ENCODE measurements around the gene SIRPA. TPM values are rescaled to one million over a fixed set of nuclear protein-coding genes. Genes with fewer than 3 reads are reported as not detected.

Gene SIRPA
- total and polyA plus RNA-seq, 2 of the 4 experiments (the other 2 are of a cell fraction) = 9.9 to 40.2 TPM

- H3K36me3 ChIP-seq (ENCODE audit: control insufficient read depth, insufficient read depth, low read length) = peaks cover 21% of the 10 kb centered on the region
- no peak overlapping the region for H3K4me3 ChIP-seq (ENCODE audit: insufficient read depth, low read depth, low read length)
- 87% methylated on average over 6 of the region's 9 CpGs; no CpG with 5 or more reads in 1 of the 2 experiments for WGBS, 2 experiments (ENCODE audit: extremely low coverage in 2 of 2, insufficient read length in 1 of 2)
- H2AK5ac ChIP-seq (ENCODE audit: low read depth, low read length) = no peak overlapping the region
- H3K56ac ChIP-seq (ENCODE audit: extremely low read depth, insufficient read depth, low read length) = no peak overlapping the region
- intact Hi-C loops (cut with micrococcal nuclease) = loop anchor here (10.0 kb wide), 1 partner anchor 268 kb away; no protein-coding TSS in a partner anchor
- no peak overlapping the region for H2AK9ac ChIP-seq (replicated peaks; ENCODE audit: low read depth, low read length, poor library complexity)
- TF ChIP-seq MXI1 (IDR thresholded peaks at IDR 0.05; ENCODE audit: borderline replicate concordance, low read depth, low read length) = no peak
- no peak overlapping the region for H4K91ac ChIP-seq (ENCODE audit: insufficient read depth, low read depth, low read length)
- DNase-seq (no peak), ATAC-seq (ENCODE audit: low read depth) (no peak)
- H3K23ac ChIP-seq (ENCODE audit: low read depth, low read length) = no peak overlapping the region
- no peak overlapping the region for H4K5ac ChIP-seq (ENCODE audit: low read depth, low read length)
- dilution Hi-C loops (cut with HindIII; ENCODE audit: low sequenced_read_pairs, unreplicated experiment) = no loop called here
- no peak overlapping the region for H2BK5ac ChIP-seq (ENCODE audit: low read depth, low read length, poor library complexity, severe bottlenecking)
- in situ Hi-C loops (cut with MboI; ENCODE audit: low sequenced_read_pairs) = no loop called here
- no TSS peak for BruUV-seq (replicated peaks)
- H4K8ac ChIP-seq (ENCODE audit: low read depth in 2 of 2, low read length in 2 of 2) = no peak overlapping the region
- H3K27ac ChIP-seq (ENCODE audit: insufficient read depth, low read length) = no peak overlapping the region
- H2BK120ac ChIP-seq (ENCODE audit: low read depth, low read length) = no peak overlapping the region
- no peak overlapping the region for H3K4ac ChIP-seq (ENCODE audit: low read depth, low read length)
- H2BK15ac ChIP-seq (ENCODE audit: low read depth, low read length) = no peak overlapping the region
- ChIA-PET POLR2A (ENCODE audit: unreplicated experiment) (no interaction called here), CTCF (no interaction called here)
- H2AFZ ChIP-seq (replicated peaks; ENCODE audit: low read length, poor library complexity) = no peak overlapping the region
- H3K9me1 ChIP-seq (ENCODE audit: insufficient read depth, low read length) = peaks cover 23% of the 10 kb centered on the region
- no peak overlapping the region for H3K14ac ChIP-seq (replicated peaks; ENCODE audit: low read depth, low read length)
- H2BK20ac ChIP-seq (ENCODE audit: low read depth, low read length) = no peak overlapping the region
- H4K20me1 ChIP-seq (ENCODE audit: insufficient read depth, low read length) = peaks cover 68% of the 10 kb centered on the region
- H3K4me1 ChIP-seq (ENCODE audit: control insufficient read depth, insufficient read depth, low read length) = peaks cover 4% of the 10 kb centered on the region; the same call in 1 of the 2 replicates
- H3K27me3 ChIP-seq (ENCODE audit: control insufficient read depth, insufficient read depth, low read length) = no peaks in the 10 kb centered on the region
- no peak overlapping the region for H3K4me2 ChIP-seq (ENCODE audit: low read depth, low read length)
- no peaks in the 10 kb centered on the region for H3K9me3 ChIP-seq (ENCODE audit: control insufficient read depth, insufficient read depth, low read length)
- H3K79me1 ChIP-seq (ENCODE audit: low read depth in 1 of 2, low read length in 2 of 2) = peaks cover 39 to 66% of the 10 kb centered on the region in 2 experiments
- H3K18ac ChIP-seq (ENCODE audit: low read depth, low read length) = no peak overlapping the region
- no peak overlapping the region for H3K9ac ChIP-seq (ENCODE audit: low read depth, low read length)
Observed at GRCh38 chr20:1906361-1907051, 11.3 kb downstream of the SIRPA start.
